Gastroesophageal sphincter (tissue), 3 donors: ENCODE data around the gene SIGLEC1.

Source experiments
- CTCF ChIP-seq, 4 experiments: fragments of 200-600 bp in 2 of 4; fragments of 450-650 bp in 2 of 4; sonication (generic) in 1 of 4; IDR thresholded peaks; one replicate each; pipeline ENCODE4 v1.5.1; 2017 to 2019; ENCODE audit warnings: antibody characterized with exemption in 4 of 4, mild to moderate bottlenecking in 2 of 4, moderate library complexity in 2 of 4
- POLR2A ChIP-seq, 2 donors: fragments of 450-650 bp; IDR thresholded peaks; one replicate each; pipeline ENCODE4 v1.6.1; 2017; ENCODE audit warnings: antibody characterized with exemption in 2 of 2, mild to moderate bottlenecking in 2 of 2, moderate library complexity in 1 of 2
- POLR2AphosphoS5 ChIP-seq: sonication (generic); formaldehyde crosslinking; IDR thresholded peaks from one replicate; pipeline ENCODE4 v1.6.1; 2017; ENCODE audit warnings: antibody characterized with exemption

GRCh38 chr20:3711484-3711941, 887 bp downstream of the SIGLEC1 start:
- TF ChIP-seq CTCF (IDR thresholded peaks at IDR 0.05) = peak in 1 of 4 experiments; percentile 8
- TF ChIP-seq POLR2AphosphoS5 = no peak
- no peak for TF ChIP-seq POLR2A (IDR thresholded peaks at IDR 0.05)
